ENCODE results near the gene APIP. TPM values are rescaled to one million over a fixed set of nuclear protein-coding genes. Genes with fewer than 3 reads are reported as not detected.

Gene APIP
- total and polyA plus RNA-seq, 2 donors (not counting 1 experiment from before 2014, with no cell fraction given): 32.2 to 32.7 TPM

DNA sequence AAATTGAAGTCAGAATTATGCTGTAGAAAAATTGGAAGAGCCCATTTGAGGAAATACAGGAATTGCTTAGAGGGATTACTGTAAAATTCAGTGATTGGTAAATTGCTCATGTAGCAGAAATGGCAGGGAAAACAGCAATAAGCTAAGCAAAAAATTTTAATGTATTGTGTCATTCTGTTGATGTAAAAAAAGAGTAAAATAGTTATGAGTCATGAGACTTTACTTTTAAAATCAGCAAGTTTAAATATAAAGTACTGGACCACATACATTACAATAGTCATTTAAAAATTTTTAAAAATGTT lies 10.6 kb upstream of the APIP start:
- H3K4me3 ChIP-seq (replicated peaks in 1 of 4; ENCODE audit: control extremely low read depth in 1 of 4, insufficient read depth in 1 of 4, low read depth in 3 of 4, low read length in 4 of 4): no peak overlapping the region
- H3K4me2 ChIP-seq (ENCODE audit: extremely low read depth, insufficient read depth, low read length): peak overlapping the region; percentile 56
- no peaks in the 10 kb centered on the region for H3K9me3 ChIP-seq (ENCODE audit: control insufficient read depth, insufficient read depth, low read depth, low read length)
- H3K36me3 ChIP-seq (ENCODE audit: control insufficient read depth, insufficient read depth, low read length): no peaks in the 10 kb centered on the region
- no peak for TF ChIP-seq CTCF (conservative IDR thresholded peaks at IDR 0.05 in 1 of 2, IDR thresholded peaks at IDR 0.05 in 1 of 2; ENCODE audit: low read depth in 1 of 2, low read length in 2 of 2)
- TF ChIP-seq EZH2 (IDR thresholded peaks at IDR 0.05; ENCODE audit: low read length, missing control alignments): no peak
- no peaks in the 10 kb centered on the region for H4K20me1 ChIP-seq (ENCODE audit: control insufficient read depth, extremely low read depth, insufficient read depth, low read length)
- H3K27me3 ChIP-seq (ENCODE audit: control insufficient read depth, insufficient read depth, low read length): no peaks in the 10 kb centered on the region
- H3K9ac ChIP-seq (ENCODE audit: insufficient read depth, low read length): no peak overlapping the region
- H2AFZ ChIP-seq (ENCODE audit: low read length): no peak overlapping the region
- H3K4me1 ChIP-seq (ENCODE audit: control insufficient read depth, extremely low read depth, insufficient read depth, low read length): peaks cover 6% of the 10 kb centered on the region
- peaks cover 78% of the 10 kb centered on the region for H3K79me2 ChIP-seq (ENCODE audit: control insufficient read depth, insufficient read depth, low read length)
- peak; percentile 53 to 64 for DNase-seq (ENCODE audit: low read depth in 2 of 2)
- H3K27ac ChIP-seq (ENCODE audit: insufficient read depth, low read length): peak overlapping the region; percentile 34

- no peak overlapping the region for H2AFZ ChIP-seq (ENCODE audit: low read length)
- TF ChIP-seq EZH2 (IDR thresholded peaks at IDR 0.05; ENCODE audit: low read length, missing control alignments) (no peak), CTCF (conservative IDR thresholded peaks at IDR 0.05 in 1 of 2, IDR thresholded peaks at IDR 0.05 in 1 of 2; ENCODE audit: low read depth in 1 of 2, low read length in 2 of 2) (peak; percentile 49 to 65)
- H3K4me1 ChIP-seq (ENCODE audit: control insufficient read depth, extremely low read depth, insufficient read depth, low read length): peaks cover 6% of the 10 kb centered on the region
- H3K79me2 ChIP-seq (ENCODE audit: control insufficient read depth, insufficient read depth, low read length): peaks cover 83% of the 10 kb centered on the region
- H3K9me3 ChIP-seq (ENCODE audit: control insufficient read depth, insufficient read depth, low read depth, low read length): no peaks in the 10 kb centered on the region
- peak; percentile 48 to 76 for DNase-seq (ENCODE audit: low read depth in 2 of 2)
- H3K4me3 ChIP-seq (replicated peaks in 1 of 4; ENCODE audit: control extremely low read depth in 1 of 4, insufficient read depth in 1 of 4, low read depth in 3 of 4, low read length in 4 of 4): no peak overlapping the region
- peak overlapping the region; percentile 34 for H3K27ac ChIP-seq (ENCODE audit: insufficient read depth, low read length)
- no peaks in the 10 kb centered on the region for H4K20me1 ChIP-seq (ENCODE audit: control insufficient read depth, extremely low read depth, insufficient read depth, low read length)
- H3K9ac ChIP-seq (ENCODE audit: insufficient read depth, low read length): no peak overlapping the region
- no peaks in the 10 kb centered on the region for H3K36me3 ChIP-seq (ENCODE audit: control insufficient read depth, insufficient read depth, low read length)
- H3K27me3 ChIP-seq (ENCODE audit: control insufficient read depth, insufficient read depth, low read length): no peaks in the 10 kb centered on the region
- peak overlapping the region; percentile 56 for H3K4me2 ChIP-seq (ENCODE audit: extremely low read depth, insufficient read depth, low read length)
These were observed 10.1 kb upstream of the APIP start for GRCh38 chr11:34926101-34926830.

DNA sequence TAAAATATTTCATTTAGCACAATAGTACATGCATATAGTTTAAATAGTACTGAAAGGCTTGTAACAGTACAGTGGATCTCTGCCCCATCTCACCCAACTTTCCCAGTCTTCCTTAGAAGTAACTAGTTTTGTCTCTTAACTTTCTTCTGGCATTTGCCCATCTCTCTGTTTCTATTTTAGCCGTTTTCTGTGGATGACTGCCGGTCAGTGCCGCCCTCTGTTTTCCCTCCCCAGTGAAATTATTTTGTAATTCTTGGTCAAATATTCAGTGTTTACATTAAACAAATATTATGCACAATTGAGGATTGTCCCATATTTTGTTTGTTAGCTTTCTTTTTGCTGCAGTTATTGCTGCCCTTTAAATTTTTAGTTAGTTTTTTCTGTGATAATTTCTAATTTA lies 8.5 kb upstream of the APIP start:
- peaks cover 83% of the 10 kb centered on the region for H3K79me2 ChIP-seq (ENCODE audit: control insufficient read depth, insufficient read depth, low read length)
- peak overlapping the region; percentile 83 for H3K4me2 ChIP-seq (ENCODE audit: extremely low read depth, insufficient read depth, low read length)
- no peaks in the 10 kb centered on the region for H3K27me3 ChIP-seq (ENCODE audit: control insufficient read depth, insufficient read depth, low read length)

More for the DNA sequence above, 8.5 kb upstream of the APIP start:
- Histone ChIP-seq H3K27ac (ENCODE audit: insufficient read depth, low read length) (peak overlapping the region; percentile 22), H2AFZ (ENCODE audit: low read length) (no peak overlapping the region), H3K4me3 (replicated peaks in 1 of 4; ENCODE audit: control extremely low read depth in 1 of 4, insufficient read depth in 1 of 4, low read depth in 3 of 4, low read length in 4 of 4) (peak overlapping the region in 2 of 4 experiments; percentile 11), H3K9me3 (ENCODE audit: control insufficient read depth, insufficient read depth, low read depth, low read length) (no peaks in the 10 kb centered on the region), H3K9ac (ENCODE audit: insufficient read depth, low read length) (no peak overlapping the region), H3K36me3 (ENCODE audit: control insufficient read depth, insufficient read depth, low read length) (no peaks in the 10 kb centered on the region), H4K20me1 (ENCODE audit: control insufficient read depth, extremely low read depth, insufficient read depth, low read length) (no peaks in the 10 kb centered on the region), H3K4me1 (ENCODE audit: control insufficient read depth, extremely low read depth, insufficient read depth, low read length) (peaks cover 6% of the 10 kb centered on the region)
- DNase-seq (ENCODE audit: low read depth in 2 of 2): peak in 1 of 2 donors; percentile 12
- TF ChIP-seq EZH2 (IDR thresholded peaks at IDR 0.05; ENCODE audit: low read length, missing control alignments) (no peak), CTCF (conservative IDR thresholded peaks at IDR 0.05 in 1 of 2, IDR thresholded peaks at IDR 0.05 in 1 of 2; ENCODE audit: low read depth in 1 of 2, low read length in 2 of 2) (no peak)

Measured in fibroblast of lung (primary cell).